HG03442 (cell line): ENCODE data around the gene ZNRF3.
"Not testable (repeated sequence)": the region's sequence is repeated elsewhere in the genome, so short reads cannot be mapped to it uniquely, and the experiment has no call there.

Experiments used
- ATAC-seq: cut with Tn5 transposase; IDR thresholded peaks from one replicate; pipeline ENCODE4 v1.9.1; 2021; ENCODE audit warnings: mild to moderate bottlenecking, moderate library complexity; ENCODE audit not compliant: unreplicated experiment

Gene ZNRF3

GRCh38 chr22:29000641-29001040, 117.3 kb downstream of the ZNRF3 start:
- ATAC-seq = no peak

GRCh38 chr22:29002603-29003002, 119.2 kb downstream of the ZNRF3 start:
- no peak for ATAC-seq

GRCh38 chr22:29003552-29003951, 120.2 kb downstream of the ZNRF3 start:
- ATAC-seq = no peak

- ATAC-seq = no peak
These were observed 120.7 kb downstream of the ZNRF3 start for GRCh38 chr22:29003975-29004646.

- no peak for ATAC-seq
These were observed 121.4 kb downstream of the ZNRF3 start for GRCh38 chr22:29004647-29005371.

- not testable (repeated sequence) for ATAC-seq
These were observed 122.4 kb downstream of the ZNRF3 start for GRCh38 chr22:29005754-29006153.

- ATAC-seq = no peak
These were observed 123.0 kb downstream of the ZNRF3 start for GRCh38 chr22:29006346-29006745.

- no peak for ATAC-seq
These were observed 125.8 kb downstream of the ZNRF3 start for GRCh38 chr22:29009148-29009547.

- ATAC-seq = no peak
These were observed 128.1 kb downstream of the ZNRF3 start for GRCh38 chr22:29011240-29012100.

- ATAC-seq = no peak
These were observed 128.7 kb downstream of the ZNRF3 start for GRCh38 chr22:29012101-29012433.

- ATAC-seq = no peak
These were observed 129.6 kb downstream of the ZNRF3 start for GRCh38 chr22:29012952-29013351.

- ATAC-seq = no peak
These were observed 130.9 kb downstream of the ZNRF3 start for GRCh38 chr22:29014293-29014692.

GRCh38 chr22:29014773-29015172, 131.4 kb downstream of the ZNRF3 start:
- ATAC-seq = no peak

GRCh38 chr22:29016067-29016938, 132.9 kb downstream of the ZNRF3 start:
- ATAC-seq = no peak

- ATAC-seq = no peak
These were observed 135.2 kb downstream of the ZNRF3 start for GRCh38 chr22:29018293-29019189.

GRCh38 chr22:29022101-29022817, 138.9 kb downstream of the ZNRF3 start:
- ATAC-seq = no peak

- ATAC-seq = no peak
These were observed 139.9 kb downstream of the ZNRF3 start for GRCh38 chr22:29023172-29023796.

- no peak for ATAC-seq
These were observed 143.2 kb downstream of the ZNRF3 start for GRCh38 chr22:29026579-29026978.

- no peak for ATAC-seq
These were observed 145.1 kb downstream of the ZNRF3 start for GRCh38 chr22:29028468-29028867.
